B cell (primary cell): Measurements from ENCODE around the gene PCGF1. TPM values are rescaled to one million over a fixed set of nuclear protein-coding genes. Genes with fewer than 3 reads are reported as not detected.
A peak's percentile ranks its signal among the peaks of the same experiment; 100 is the strongest.

Experiments used
- ATAC-seq: fragments of 200-7000 bp; cut with Tn5 transposase; one replicate; pipeline ENCODE4 v1.10.0; 2021; ENCODE audit warnings: low read depth, mild to moderate bottlenecking, moderate number of reproducible peaks, moderate library complexity
- CTCF ChIA-PET: fragments of 350-600 bp; sonication (Branson Sonifier 250); formaldehyde crosslinking; loops from one replicate; lab custom pipeline; 2021; ENCODE audit warnings: antibody characterized with exemption, inconsistent platforms; lab: Charles Lee
- POLR2A ChIA-PET: fragments of 350-600 bp; sonication (Branson Sonifier 250); formaldehyde crosslinking; loops from one replicate; lab custom pipeline; 2021; ENCODE audit warnings: antibody characterized with exemption; lab: Charles Lee
- DNase-seq: peaks from one replicate; pipeline ENCODE4 v3.0.0; 2013
- H2AFZ ChIP-seq: 2 replicates; pipeline ENCODE4 v1.6.1; 2012; ENCODE audit warnings: mild to moderate bottlenecking, low read depth, low read length; ENCODE audit not compliant: insufficient read depth, poor library complexity, severe bottlenecking
- H3K27ac ChIP-seq, 2 donors: 1 replicate in 1 of 2; 2 replicates in 1 of 2; pipeline ENCODE4 v1.5.1; 2012 to 2013; ENCODE audit warnings: low read length in 2 of 2, mild to moderate bottlenecking in 2 of 2, moderate library complexity in 1 of 2
- H3K27me3 ChIP-seq, 4 experiments: fragments of 200-600 bp in 1 of 4; sonication (generic) in 1 of 4; replicated peaks in 1 of 4; 1 replicate in 2 of 4; 2 replicates in 2 of 4; pipeline versions ENCODE4 v1.6.1 to v1.7.0; 2013 to 2016; ENCODE audit warnings: low read length in 3 of 4, mild to moderate bottlenecking in 2 of 4, mixed read lengths in 1 of 4, moderate library complexity in 1 of 4; ENCODE audit not compliant: insufficient read depth in 4 of 4, control insufficient read depth in 3 of 4; ENCODE audit errors: control extremely low read depth in 1 of 4
- H3K36me3 ChIP-seq, 2 experiments: replicated peaks in 1 of 2; 1 replicate in 1 of 2; 2 replicates in 1 of 2; pipeline versions ENCODE4 v1.6.1 to v1.7.1; 2013; ENCODE audit warnings: low read length in 1 of 2; ENCODE audit not compliant: insufficient read depth in 2 of 2, control insufficient read depth in 1 of 2; ENCODE audit errors: control extremely low read depth in 1 of 2, extremely low read depth in 1 of 2
- H3K4me1 ChIP-seq, 2 donors: fragments of 200-600 bp in 1 of 2; sonication (generic) in 1 of 2; 1 replicate in 1 of 2; 2 replicates in 1 of 2; pipeline versions ENCODE4 v1.5.1 to v1.6.1; 2013 to 2017; ENCODE audit warnings: low read length in 2 of 2; ENCODE audit not compliant: control insufficient read depth in 2 of 2, insufficient read depth in 2 of 2
- H3K4me2 ChIP-seq: replicated peaks from 2 replicates; pipeline ENCODE3; 2012; ENCODE audit warnings: mild to moderate bottlenecking, low read depth, low read length; ENCODE audit not compliant: poor library complexity, severe bottlenecking
- H3K4me3 ChIP-seq, 5 experiments: fragments of 200-600 bp in 1 of 5; sonication (generic) in 1 of 5; 1 replicate in 3 of 5; 2 replicates in 2 of 5; pipeline versions ENCODE4 v1.5.1 to v1.7.0; 2011 to 2016; ENCODE audit warnings: low read length in 4 of 5, mild to moderate bottlenecking in 4 of 5, low read depth in 2 of 5, control low read depth in 1 of 5, moderate library complexity in 1 of 5; ENCODE audit not compliant: insufficient read depth in 1 of 5; ENCODE audit errors: control extremely low read depth in 1 of 5, extremely low read depth in 1 of 5
- H3K79me2 ChIP-seq: fragments of 200-600 bp; sonication (generic); one replicate; pipeline ENCODE4 v1.6.0; 2016; ENCODE audit warnings: low read length; ENCODE audit not compliant: control insufficient read depth, insufficient read depth
- H3K9ac ChIP-seq: fragments of 200-600 bp; sonication (generic); 2 replicates; pipeline ENCODE4 v1.6.1; 2017; ENCODE audit warnings: mild to moderate bottlenecking, low read length, moderate library complexity
- H3K9me3 ChIP-seq, 3 donors: one replicate each; pipeline versions ENCODE4 v1.6.1 to v1.7.1; 2013; ENCODE audit warnings: low read length in 2 of 3; ENCODE audit not compliant: control insufficient read depth in 2 of 3, insufficient read depth in 1 of 3; ENCODE audit errors: control extremely low read depth in 1 of 3
- H4K20me1 ChIP-seq: 2 replicates; pipeline ENCODE4 v1.6.0; 2012; ENCODE audit warnings: mild to moderate bottlenecking, low read length; ENCODE audit not compliant: insufficient read depth, control insufficient read depth, poor library complexity, severe bottlenecking
- H3K27ac Mint-ChIP-seq: one replicate; pipeline ENCODE4 v1.8.0; 2021; ENCODE audit warnings: mixed read lengths
- H3K27me3 Mint-ChIP-seq: one replicate; pipeline ENCODE4 v1.8.0; 2021; ENCODE audit warnings: mixed read lengths
- H3K4me1 Mint-ChIP-seq: one replicate; pipeline ENCODE4 v1.8.0; 2021; ENCODE audit warnings: mixed read lengths
- H3K4me3 Mint-ChIP-seq: one replicate; pipeline ENCODE4 v1.8.0; 2021; ENCODE audit warnings: mixed read lengths
- H3K9me3 Mint-ChIP-seq: one replicate; pipeline ENCODE4 v1.8.0; 2022; ENCODE audit warnings: mixed read lengths; ENCODE audit not compliant: insufficient read depth
- EZH2 ChIP-seq: IDR thresholded peaks from 2 replicates; pipeline ENCODE4 v1.6.1; 2012; ENCODE audit warnings: borderline replicate concordance, low read depth, mild to moderate bottlenecking, moderate library complexity, low read length; ENCODE audit not compliant: insufficient read depth, poor library complexity, severe bottlenecking
- WGBS: methylation state at CpG from one replicate; pipeline ENCODE4 v1.1.5; 2013; ENCODE audit warnings: missing lambda C conversion rate; ENCODE audit not compliant: insufficient coverage; 5-methylcytosine and 5-hydroxymethylcytosine counted together
- intact Hi-C: fragments of 100-400 bp; cut with micrococcal nuclease; formaldehyde crosslinking; loops from one replicate; pipeline ENCODE4 v1.10.0; 2022
- polyA plus RNA-seq: library from polyadenylated mRNA; depleted of rRNA; stranded (reverse); fragments of >200 nt; gene quantifications from 2 replicates; pipeline ENCODE4 v1.2.3, GENCODE V29; 2012
- total RNA-seq, 2 donors: library from RNA; stranded (reverse); fragments of 120-200 nt in 1 of 2; gene quantifications; 1 replicate in 1 of 2; 2 replicates in 1 of 2; pipeline versions ENCODE4 v1.2.3 to v1.2.4, GENCODE V29; 2013 to 2022
- TF ChIP-seq, protein P1 (sequence below): fragments of 200-600 bp; IDR thresholded peaks from one replicate; pipeline ENCODE4 v1.8.0; 2022; ENCODE audit warnings: antibody characterized with exemption, mild to moderate bottlenecking

Gene PCGF1
- total and polyA plus RNA-seq, 2 donors (not counting 1 experiment from before 2014, with no cell fraction given), result 21.9 to 40.1 TPM

DNA sequence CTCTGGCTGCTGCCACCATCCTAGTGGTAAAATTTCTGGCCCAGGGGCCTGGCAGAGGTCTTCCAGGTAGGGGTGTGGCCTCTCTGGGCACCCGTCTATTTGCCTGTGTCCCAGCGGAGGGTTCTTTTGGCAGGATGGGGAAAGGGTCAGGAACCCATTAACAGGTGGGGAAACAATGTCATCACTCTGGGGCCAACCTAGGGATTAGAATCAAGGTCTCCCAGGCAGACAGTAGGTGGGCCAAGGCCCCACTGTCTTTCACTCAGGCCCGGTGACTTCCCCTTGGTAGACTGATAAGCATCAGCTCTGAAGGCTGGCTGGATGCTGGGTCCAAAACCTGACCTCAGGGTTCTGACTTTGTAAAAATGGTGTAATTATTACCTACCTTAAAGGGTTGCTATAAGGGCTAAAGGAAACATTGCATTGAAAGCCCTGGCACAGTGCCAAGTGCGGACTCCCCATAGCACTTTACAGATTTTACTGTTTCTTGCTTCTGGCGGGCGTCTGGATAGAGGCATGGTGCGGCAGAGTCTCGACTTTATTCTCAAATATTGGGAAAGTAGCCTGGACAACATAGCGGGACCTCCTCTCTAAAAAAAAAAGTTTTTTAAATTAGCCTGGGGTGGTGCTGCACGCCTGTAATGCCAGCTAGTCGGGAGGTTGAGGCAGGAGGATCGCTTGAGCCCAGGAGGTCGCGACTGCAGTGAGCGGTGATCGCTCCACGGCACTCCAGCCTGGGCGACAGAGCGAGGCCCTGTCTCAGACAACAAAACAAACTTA is 10.3 kb downstream of the PCGF1 start:
- ATAC-seq, result no peak
- intact Hi-C loops, result loop anchor here (5.0 kb wide), 1 partner anchor 35 kb away; no protein-coding TSS in a partner anchor
- H4K20me1 ChIP-seq, result no peaks in the 10 kb centered on the region
- H3K36me3 ChIP-seq, result peaks cover 0 to 20% of the 10 kb centered on the region in 2 experiments
- DNase-seq, result no peak
- H2AFZ ChIP-seq, result no peak overlapping the region
- POLR2A ChIA-PET, result interaction anchor here (0.5 to 1.9 kb wide), 4 partner anchors 10 to 35 kb away, joined by 3 to 7 read pairs (median 3); partner anchors contain the start of genes AUP1, HTRA2 and PCGF1
- WGBS, result 70% methylated on average over 14 of the region's 19 CpGs
- H3K27me3 ChIP-seq, result peaks cover 0 to 52% (median 28%) of the 10 kb centered on the region in 4 experiments
- peak overlapping the region; percentile 91 for H3K4me2 ChIP-seq
- peaks cover 31 to 34% of the 10 kb centered on the region in 2 donors for H3K4me1 ChIP-seq
- TF ChIP-seq, protein P1, sequence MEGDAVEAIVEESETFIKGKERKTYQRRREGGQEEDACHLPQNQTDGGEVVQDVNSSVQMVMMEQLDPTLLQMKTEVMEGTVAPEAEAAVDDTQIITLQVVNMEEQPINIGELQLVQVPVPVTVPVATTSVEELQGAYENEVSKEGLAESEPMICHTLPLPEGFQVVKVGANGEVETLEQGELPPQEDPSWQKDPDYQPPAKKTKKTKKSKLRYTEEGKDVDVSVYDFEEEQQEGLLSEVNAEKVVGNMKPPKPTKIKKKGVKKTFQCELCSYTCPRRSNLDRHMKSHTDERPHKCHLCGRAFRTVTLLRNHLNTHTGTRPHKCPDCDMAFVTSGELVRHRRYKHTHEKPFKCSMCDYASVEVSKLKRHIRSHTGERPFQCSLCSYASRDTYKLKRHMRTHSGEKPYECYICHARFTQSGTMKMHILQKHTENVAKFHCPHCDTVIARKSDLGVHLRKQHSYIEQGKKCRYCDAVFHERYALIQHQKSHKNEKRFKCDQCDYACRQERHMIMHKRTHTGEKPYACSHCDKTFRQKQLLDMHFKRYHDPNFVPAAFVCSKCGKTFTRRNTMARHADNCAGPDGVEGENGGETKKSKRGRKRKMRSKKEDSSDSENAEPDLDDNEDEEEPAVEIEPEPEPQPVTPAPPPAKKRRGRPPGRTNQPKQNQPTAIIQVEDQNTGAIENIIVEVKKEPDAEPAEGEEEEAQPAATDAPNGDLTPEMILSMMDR, result no peak
- TF ChIP-seq EZH2, result no peak
- CTCF ChIA-PET, result interaction anchor here (1.4 to 1.7 kb wide), 3 partner anchors 10 to 89 kb away, joined by 4 to 6 read pairs (median 4); partner anchors contain the start of gene PCGF1
- Mint-ChIP-seq H3K4me1 (peaks cover 32% of the 10 kb centered on the region), H3K27ac (peak overlapping the region; percentile 26), H3K27me3 (peaks cover 38% of the 10 kb centered on the region), H3K4me3 (peak overlapping the region; percentile 92), H3K9me3 (no peaks in the 10 kb centered on the region)
- H3K79me2 ChIP-seq, result no peaks in the 10 kb centered on the region
- H3K4me3 ChIP-seq, result peak overlapping the region in 1 of 5 experiments; percentile 69
- H3K9me3 ChIP-seq, result peaks cover 0 to 18% (median 0%) of the 10 kb centered on the region in 3 donors
- peak overlapping the region; percentile 70 for H3K9ac ChIP-seq
- no peak overlapping the region for H3K27ac ChIP-seq

GRCh38 chr2:74495440-74495839 is 12.1 kb downstream of the PCGF1 start:
- peaks cover 0 to 38% of the 10 kb centered on the region in 2 experiments for H3K36me3 ChIP-seq
- H3K9me3 ChIP-seq, result peaks cover 0 to 18% (median 0%) of the 10 kb centered on the region in 3 donors
- POLR2A ChIA-PET, result no interaction called here
- H3K9me3 Mint-ChIP-seq, result no peaks in the 10 kb centered on the region
- peaks cover 28 to 30% of the 10 kb centered on the region in 2 donors for H3K4me1 ChIP-seq
- H2AFZ ChIP-seq, result no peak overlapping the region
- no CpG with 5 or more reads among the region's 1 CpG for WGBS
- H3K27ac Mint-ChIP-seq, result no peak overlapping the region
- peaks cover 22% of the 10 kb centered on the region for H3K27me3 Mint-ChIP-seq
- no peaks in the 10 kb centered on the region for H3K79me2 ChIP-seq
- TF ChIP-seq, protein P1, result no peak
- TF ChIP-seq EZH2, result no peak
- H3K4me2 ChIP-seq, result no peak overlapping the region
- H3K4me3 Mint-ChIP-seq, result no peak overlapping the region
- intact Hi-C loops, result loop anchor here (5.0 kb wide), 1 partner anchor 37 kb away; no protein-coding TSS in a partner anchor
- CTCF ChIA-PET, result interaction anchor here (0.9 to 2.9 kb wide), 4 partner anchors 8 to 160 kb away, joined by 3 to 8 read pairs (median 4); partner anchors contain the start of genes CCDC142 and TTC31
- DNase-seq (no peak), ATAC-seq (no peak)
- H3K4me3 ChIP-seq, result no peak overlapping the region
- peaks cover 0 to 35% (median 22%) of the 10 kb centered on the region in 4 experiments for H3K27me3 ChIP-seq
- H3K9ac ChIP-seq, result no peak overlapping the region
- H3K27ac ChIP-seq, result no peak overlapping the region
- H4K20me1 ChIP-seq, result no peaks in the 10 kb centered on the region
- H3K4me1 Mint-ChIP-seq, result peaks cover 26% of the 10 kb centered on the region
